Measurements from ENCODE around the gene C1QTNF4. TPM values are rescaled to one million over a fixed set of nuclear protein-coding genes. Genes with fewer than 3 reads are reported as not detected.
A peak's percentile ranks its signal among the peaks of the same experiment; 100 is the strongest.

Gene C1QTNF4
- total and polyA plus RNA-seq, 2 of the 4 experiments (the other 2 are of a cell fraction) = 0.12 TPM; not detected in 1

DNA sequence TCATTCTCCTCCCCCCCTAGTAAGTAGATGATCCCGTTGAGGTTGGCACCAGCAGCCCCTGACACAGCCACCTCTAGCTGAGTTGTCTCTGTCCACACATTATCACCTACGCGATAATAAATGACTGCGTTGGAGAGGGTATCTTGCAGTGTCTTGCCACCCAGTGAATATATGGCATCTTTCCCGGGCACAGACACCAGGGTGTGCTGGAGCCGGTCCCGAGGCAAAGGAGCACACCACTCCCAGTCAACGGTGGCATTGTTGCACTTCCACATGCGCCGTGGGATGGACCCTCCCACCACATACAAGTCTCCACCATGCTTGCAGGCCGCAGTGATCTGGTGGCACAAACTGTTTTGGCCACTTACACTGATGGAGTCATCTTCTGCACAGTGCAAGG is 20.9 kb downstream of the C1QTNF4 start:
- no peak overlapping the region for H3K4ac ChIP-seq (ENCODE audit: low read depth, low read length)
- no peak overlapping the region for H4K8ac ChIP-seq (ENCODE audit: low read depth in 2 of 2, low read length in 2 of 2)
- no peak overlapping the region for H4K5ac ChIP-seq (ENCODE audit: low read depth, low read length)
- ChIA-PET CTCF (no interaction called here), POLR2A (ENCODE audit: unreplicated experiment) (no interaction called here)
- no peak overlapping the region; the same call in 1 of the 2 replicates for H3K23ac ChIP-seq (ENCODE audit: low read depth, low read length)
- no peak overlapping the region for H3K18ac ChIP-seq (ENCODE audit: low read depth, low read length)
- H4K20me1 ChIP-seq (ENCODE audit: insufficient read depth, low read length) = peaks cover 13% of the 10 kb centered on the region; the same call in 1 of the 2 replicates
- H2AK5ac ChIP-seq (ENCODE audit: low read depth, low read length) = no peak overlapping the region
- no peak overlapping the region for H2BK120ac ChIP-seq (ENCODE audit: low read depth, low read length)
- H2BK15ac ChIP-seq (ENCODE audit: low read depth, low read length) = no peak overlapping the region
- no peak overlapping the region for H3K4me2 ChIP-seq (ENCODE audit: low read depth, low read length)
- peaks cover 14% of the 10 kb centered on the region for H3K4me1 ChIP-seq (ENCODE audit: control insufficient read depth, insufficient read depth, low read length)
- no peak overlapping the region; the same call in 1 of the 2 replicates for H2BK20ac ChIP-seq (ENCODE audit: low read depth, low read length)
- no peak overlapping the region for H3K14ac ChIP-seq (replicated peaks; ENCODE audit: low read depth, low read length)
- H3K56ac ChIP-seq (ENCODE audit: extremely low read depth, insufficient read depth, low read length) = no peak overlapping the region
- peak overlapping the region; percentile 67 for H2AK9ac ChIP-seq (replicated peaks; ENCODE audit: low read depth, low read length, poor library complexity)
- H3K27me3 ChIP-seq (ENCODE audit: control insufficient read depth, insufficient read depth, low read length) = no peaks in the 10 kb centered on the region
- WGBS, 2 experiments (ENCODE audit: extremely low coverage in 2 of 2, insufficient read length in 1 of 2) = 95% methylated on average over 8 of the region's 11 CpGs; no CpG with 5 or more reads in 1 of the 2 experiments
- H2AFZ ChIP-seq (replicated peaks; ENCODE audit: low read length, poor library complexity) = no peak overlapping the region
- in situ Hi-C loops (cut with MboI; ENCODE audit: low sequenced_read_pairs) (no loop called here), intact Hi-C loops (cut with micrococcal nuclease) (no loop called here), dilution Hi-C loops (cut with HindIII; ENCODE audit: low sequenced_read_pairs, unreplicated experiment) (no loop called here)
- H3K9me1 ChIP-seq (ENCODE audit: insufficient read depth, low read length) = peaks cover 17% of the 10 kb centered on the region
- H3K36me3 ChIP-seq (ENCODE audit: control insufficient read depth, insufficient read depth, low read length) = peaks cover 30% of the 10 kb centered on the region
- no peak overlapping the region for H3K4me3 ChIP-seq (ENCODE audit: insufficient read depth, low read depth, low read length)
- H3K79me1 ChIP-seq (ENCODE audit: low read depth in 1 of 2, low read length in 2 of 2) = peaks cover 38 to 61% of the 10 kb centered on the region in 2 experiments
- no peak for TF ChIP-seq CHD1 (IDR thresholded peaks at IDR 0.05; ENCODE audit: low read depth, low read length)
- no peak for TF ChIP-seq MAZ (IDR thresholded peaks at IDR 0.05; ENCODE audit: borderline replicate concordance, low read depth, low read length)
- no peak for TF ChIP-seq RFX5 (IDR thresholded peaks at IDR 0.05; ENCODE audit: low read depth, low read length)
- no peak for TF ChIP-seq CEBPB (IDR thresholded peaks at IDR 0.05; ENCODE audit: low read depth, low read length)
- TF ChIP-seq, protein P1, sequence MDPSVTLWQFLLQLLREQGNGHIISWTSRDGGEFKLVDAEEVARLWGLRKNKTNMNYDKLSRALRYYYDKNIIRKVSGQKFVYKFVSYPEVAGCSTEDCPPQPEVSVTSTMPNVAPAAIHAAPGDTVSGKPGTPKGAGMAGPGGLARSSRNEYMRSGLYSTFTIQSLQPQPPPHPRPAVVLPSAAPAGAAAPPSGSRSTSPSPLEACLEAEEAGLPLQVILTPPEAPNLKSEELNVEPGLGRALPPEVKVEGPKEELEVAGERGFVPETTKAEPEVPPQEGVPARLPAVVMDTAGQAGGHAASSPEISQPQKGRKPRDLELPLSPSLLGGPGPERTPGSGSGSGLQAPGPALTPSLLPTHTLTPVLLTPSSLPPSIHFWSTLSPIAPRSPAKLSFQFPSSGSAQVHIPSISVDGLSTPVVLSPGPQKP (IDR thresholded peaks at IDR 0.05; ENCODE audit: borderline replicate concordance, low read depth, low read length) = no peak
- TF ChIP-seq, protein P2, sequence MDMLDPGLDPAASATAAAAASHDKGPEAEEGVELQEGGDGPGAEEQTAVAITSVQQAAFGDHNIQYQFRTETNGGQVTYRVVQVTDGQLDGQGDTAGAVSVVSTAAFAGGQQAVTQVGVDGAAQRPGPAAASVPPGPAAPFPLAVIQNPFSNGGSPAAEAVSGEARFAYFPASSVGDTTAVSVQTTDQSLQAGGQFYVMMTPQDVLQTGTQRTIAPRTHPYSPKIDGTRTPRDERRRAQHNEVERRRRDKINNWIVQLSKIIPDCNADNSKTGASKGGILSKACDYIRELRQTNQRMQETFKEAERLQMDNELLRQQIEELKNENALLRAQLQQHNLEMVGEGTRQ (IDR thresholded peaks at IDR 0.05; ENCODE audit: low read depth, low read length) = no peak
- no peak for TF ChIP-seq MXI1 (IDR thresholded peaks at IDR 0.05; ENCODE audit: borderline replicate concordance, low read depth, low read length)
- no peak for TF ChIP-seq FOS (IDR thresholded peaks at IDR 0.05; ENCODE audit: low read depth, low read length)
- TF ChIP-seq NFE2L2 (IDR thresholded peaks at IDR 0.05; ENCODE audit: low read depth, low read length) = no peak
- TF ChIP-seq RAD21 (IDR thresholded peaks at IDR 0.05; ENCODE audit: low read length) = no peak
- H3K9ac ChIP-seq (ENCODE audit: low read depth, low read length) = no peak overlapping the region
- H4K91ac ChIP-seq (ENCODE audit: insufficient read depth, low read depth, low read length) = no peak overlapping the region
- H2BK5ac ChIP-seq (ENCODE audit: low read depth, low read length, poor library complexity, severe bottlenecking) = no peak overlapping the region
- ATAC-seq (ENCODE audit: low read depth) (no peak), DNase-seq (no peak)
- no TSS peak for BruUV-seq (replicated peaks)
- no peak overlapping the region for H3K27ac ChIP-seq (ENCODE audit: insufficient read depth, low read length)
- H3K9me3 ChIP-seq (ENCODE audit: control insufficient read depth, insufficient read depth, low read length) = no peaks in the 10 kb centered on the region
